Lung (tissue), 12 donors: ENCODE data around the gene ARHGAP8. TPM values are rescaled to one million over a fixed set of nuclear protein-coding genes. Genes with fewer than 3 reads are reported as not detected.
"Not testable (repeated sequence)": the region's sequence is repeated elsewhere in the genome, so short reads cannot be mapped to it uniquely, and the experiment has no call there.

Source experiments
- ATAC-seq: fragments of 200-7000 bp; cut with Tn5 transposase; one replicate; pipeline ENCODE4 v1.9.1; 2020; ENCODE audit warnings: moderate number of reproducible peaks; ENCODE audit not compliant: insufficient read depth, low FRiP score
- DNase-seq, 3 donors: peaks; one replicate each; pipeline ENCODE4 v3.0.0-alpha.2; 2013 to 2017
- H3K27ac ChIP-seq, 2 donors: one replicate each; pipeline ENCODE4 v1.5.1; 2013; ENCODE audit warnings: mild to moderate bottlenecking in 2 of 2, moderate library complexity in 2 of 2, control low read depth in 1 of 2, inconsistent platforms in 1 of 2, low read depth in 1 of 2, low read length in 1 of 2
- H3K27me3 ChIP-seq, 3 donors: one replicate each; pipeline ENCODE4 v1.5.1; 2013; ENCODE audit warnings: low read length in 2 of 3; ENCODE audit not compliant: control insufficient read depth in 3 of 3, insufficient read depth in 3 of 3
- H3K36me3 ChIP-seq, 4 donors: one replicate each; pipeline ENCODE4 v1.5.1; 2013; ENCODE audit warnings: low read length in 4 of 4, mild to moderate bottlenecking in 1 of 4, moderate library complexity in 1 of 4; ENCODE audit not compliant: control insufficient read depth in 4 of 4, insufficient read depth in 4 of 4
- H3K4me1 ChIP-seq, 5 donors: one replicate each; pipeline ENCODE4 v1.5.1; 2013; ENCODE audit warnings: low read length in 5 of 5, mild to moderate bottlenecking in 2 of 5, moderate library complexity in 1 of 5; ENCODE audit not compliant: control insufficient read depth in 5 of 5, insufficient read depth in 5 of 5
- H3K4me3 ChIP-seq: one replicate; pipeline ENCODE4 v1.5.1; 2013; ENCODE audit warnings: mild to moderate bottlenecking, control low read depth, moderate library complexity
- H3K9ac ChIP-seq, 2 donors: one replicate each; pipeline ENCODE4 v1.5.1; 2013; ENCODE audit warnings: low read length in 2 of 2, control low read depth in 1 of 2; ENCODE audit not compliant: insufficient read depth in 1 of 2
- H3K9me3 ChIP-seq, 4 donors: one replicate each; pipeline ENCODE4 v1.5.1; 2013; ENCODE audit warnings: low read length in 3 of 4, mild to moderate bottlenecking in 1 of 4, moderate library complexity in 1 of 4; ENCODE audit not compliant: control insufficient read depth in 4 of 4, insufficient read depth in 3 of 4
- WGBS, 2 donors: extraction: QIAGEN DNeasy Blood & Tissue Kit; methylation state at CpG; one replicate each; pipeline ENCODE4 v1.1.7; 2013; 5-methylcytosine and 5-hydroxymethylcytosine counted together
- polyA plus RNA-seq, 2 donors: library from polyadenylated mRNA; stranded (reverse); fragments of 200-250 nt; gene quantifications; one replicate each; pipeline ENCODE4 v1.2.1, GENCODE V29; 2013
- total RNA-seq, 2 donors: library from RNA; depleted of rRNA in 1 of 2; stranded (reverse); fragments of >200 nt in 1 of 2; gene quantifications; one replicate each; pipeline ENCODE4 v1.2.1, GENCODE V29; 2014 to 2021
- TF ChIP-seq, protein P1 (sequence below): IDR thresholded peaks from 2 replicates; pipeline ENCODE4 v1.5.1; 2012; ENCODE audit warnings: mild to moderate bottlenecking; ENCODE audit errors: control extremely low read depth, extremely low read depth
- donor health status: control.
- donor health status: control.
- donor health status: Bipolar disorder and iron deficiency.
- donor health status: healthy.
- donor health status: DM: yes; HTN: yes; CAD: no.

Gene ARHGAP8
- total and polyA plus RNA-seq, 4 donors, result 6.8 to 21.6 (median 16.5) TPM

DNA sequence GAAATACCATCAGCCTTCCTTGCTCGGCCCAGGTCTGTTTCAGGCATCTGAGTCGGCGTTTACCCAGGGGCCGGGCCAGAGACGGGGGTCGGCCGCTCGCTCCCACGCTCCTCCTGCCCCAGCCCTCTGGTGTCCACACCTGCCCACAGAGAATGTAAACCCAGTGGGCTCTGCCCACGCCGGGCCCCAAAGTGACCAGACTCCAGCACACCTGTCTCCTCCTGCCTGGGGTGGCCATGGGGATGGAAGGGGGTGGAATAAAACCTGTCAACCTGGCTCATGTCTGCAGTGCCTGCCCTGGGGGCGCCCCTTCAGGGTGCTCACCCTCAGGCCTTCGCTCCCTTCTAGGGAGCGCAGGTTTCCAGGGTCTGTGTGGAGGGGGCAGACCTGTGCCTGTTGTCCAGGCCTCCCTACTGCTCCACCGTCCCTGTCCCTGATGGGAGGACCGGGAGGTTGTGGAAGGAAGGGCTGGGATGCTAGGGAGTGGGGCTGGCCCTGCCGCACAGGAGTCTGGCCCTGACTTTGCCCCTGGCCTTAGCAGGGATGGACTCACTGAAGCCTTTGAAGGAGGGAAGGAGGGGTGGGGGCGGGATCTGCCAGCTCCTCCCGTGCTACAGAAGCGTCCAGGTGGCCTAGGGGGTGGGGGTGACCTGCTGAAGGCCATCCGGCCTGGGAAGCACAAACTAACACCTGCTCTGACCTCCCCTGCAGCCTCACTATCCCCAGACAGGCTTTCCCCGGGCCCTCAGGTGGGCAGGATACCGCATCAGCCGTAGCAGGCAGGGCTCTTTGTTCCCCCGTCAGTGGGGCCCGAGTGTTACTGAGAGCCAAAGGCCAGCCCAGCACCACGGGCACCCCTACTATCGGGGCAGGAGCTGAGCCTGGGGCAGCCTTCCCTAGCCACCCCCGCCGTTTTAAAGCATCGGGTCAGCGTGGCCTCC is 14.7 kb upstream of the ARHGAP8 start:
- Histone ChIP-seq H3K27ac (no peak overlapping the region), H3K4me1 (peaks cover 0 to 26% (median 6%) of the 10 kb centered on the region in 5 donors), H3K9ac (no peak overlapping the region), H3K9me3 (no peaks in the 10 kb centered on the region), H3K36me3 (peaks cover 0 to 1% (median under 1%) of the 10 kb centered on the region in 4 donors), H3K4me3 (no peak overlapping the region), H3K27me3 (peaks cover 0 to 3% (median 0%) of the 10 kb centered on the region in 3 donors)
- TF ChIP-seq, protein P1, sequence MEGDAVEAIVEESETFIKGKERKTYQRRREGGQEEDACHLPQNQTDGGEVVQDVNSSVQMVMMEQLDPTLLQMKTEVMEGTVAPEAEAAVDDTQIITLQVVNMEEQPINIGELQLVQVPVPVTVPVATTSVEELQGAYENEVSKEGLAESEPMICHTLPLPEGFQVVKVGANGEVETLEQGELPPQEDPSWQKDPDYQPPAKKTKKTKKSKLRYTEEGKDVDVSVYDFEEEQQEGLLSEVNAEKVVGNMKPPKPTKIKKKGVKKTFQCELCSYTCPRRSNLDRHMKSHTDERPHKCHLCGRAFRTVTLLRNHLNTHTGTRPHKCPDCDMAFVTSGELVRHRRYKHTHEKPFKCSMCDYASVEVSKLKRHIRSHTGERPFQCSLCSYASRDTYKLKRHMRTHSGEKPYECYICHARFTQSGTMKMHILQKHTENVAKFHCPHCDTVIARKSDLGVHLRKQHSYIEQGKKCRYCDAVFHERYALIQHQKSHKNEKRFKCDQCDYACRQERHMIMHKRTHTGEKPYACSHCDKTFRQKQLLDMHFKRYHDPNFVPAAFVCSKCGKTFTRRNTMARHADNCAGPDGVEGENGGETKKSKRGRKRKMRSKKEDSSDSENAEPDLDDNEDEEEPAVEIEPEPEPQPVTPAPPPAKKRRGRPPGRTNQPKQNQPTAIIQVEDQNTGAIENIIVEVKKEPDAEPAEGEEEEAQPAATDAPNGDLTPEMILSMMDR, result no peak
- WGBS, 2 donors, result 63 to 75% methylated on average over 30 to 32 of the region's 32 CpGs
- DNase-seq (no peak), ATAC-seq (no peak)

DNA sequence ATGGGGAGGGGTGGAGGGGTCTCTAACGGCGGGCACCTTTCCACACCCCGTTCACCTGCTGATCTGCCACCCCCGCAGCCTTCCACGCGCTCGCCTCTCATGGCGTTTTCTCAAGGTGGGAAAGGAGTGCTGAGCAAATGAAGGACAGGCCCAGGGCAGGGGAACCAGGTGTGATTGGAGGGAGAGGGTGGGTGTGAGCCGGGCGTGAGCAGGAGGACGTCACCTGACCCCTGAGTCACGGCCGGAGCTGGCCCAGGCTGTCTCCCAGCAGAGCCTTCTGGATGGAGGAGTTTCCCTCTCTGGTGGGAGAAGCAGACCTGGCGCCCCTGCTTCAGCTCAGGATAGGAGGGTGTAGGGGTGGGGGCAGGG is 14.0 kb upstream of the ARHGAP8 start:
- DNase-seq, result no peak

DNA sequence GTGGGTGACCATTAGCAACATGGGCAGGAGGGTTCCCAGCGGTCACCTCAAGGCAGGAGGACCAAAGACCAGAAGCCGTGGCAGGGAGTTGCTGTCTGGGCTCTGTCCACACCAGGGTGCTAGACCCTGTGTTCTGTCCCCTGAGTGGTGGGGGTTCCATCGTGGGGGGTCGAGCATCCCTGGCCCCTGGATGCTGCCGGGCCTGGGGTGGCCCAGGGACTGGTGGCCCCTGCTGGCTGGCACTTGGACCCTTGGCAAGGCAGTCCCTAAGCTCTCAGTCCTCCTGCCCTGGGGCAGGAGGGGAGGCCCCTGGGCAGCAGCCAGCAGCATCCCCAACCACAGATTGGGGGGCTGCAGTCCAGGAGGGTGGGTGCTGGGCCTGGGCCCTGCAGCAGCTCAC is 13.4 kb upstream of the ARHGAP8 start:
- ATAC-seq, result no peak

More for the DNA sequence above, 14.0 kb upstream of the ARHGAP8 start:
- Histone ChIP-seq H3K4me1 (peaks cover 0 to 31% (median 6%) of the 10 kb centered on the region in 5 donors), H3K27me3 (peaks cover 0 to 3% (median 0%) of the 10 kb centered on the region in 3 donors), H3K27ac (no peak overlapping the region), H3K4me3 (no peak overlapping the region), H3K9me3 (no peaks in the 10 kb centered on the region), H3K36me3 (no peaks in the 10 kb centered on the region), H3K9ac (no peak overlapping the region)
- no peak for ATAC-seq
- 38 to 54% methylated on average over 14 of the region's 14 CpGs for WGBS, 2 donors
- TF ChIP-seq, protein P1, result no peak

DNA sequence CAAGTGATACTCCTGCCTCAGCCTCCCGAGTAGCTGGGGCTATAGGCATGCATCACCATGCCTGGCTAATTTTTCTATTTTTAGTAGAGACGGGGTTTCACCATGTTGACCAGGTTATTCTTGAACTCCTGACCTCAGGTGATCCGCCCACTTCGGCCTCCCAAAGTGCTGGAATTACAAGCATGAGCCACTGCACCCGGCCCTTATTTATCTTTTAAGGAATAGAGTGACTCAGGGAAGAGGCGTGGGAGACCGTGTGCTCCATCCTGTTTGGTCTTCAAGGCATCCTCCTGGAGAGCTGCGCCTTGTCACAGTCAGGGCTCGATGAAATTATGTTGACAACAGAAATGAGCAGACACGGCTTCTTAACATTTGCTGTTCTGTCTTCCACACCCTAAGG is 12.7 kb upstream of the ARHGAP8 start:
- not testable (repeated sequence) for H3K27me3 ChIP-seq, ATAC-seq, H3K4me3 ChIP-seq, DNase-seq, H3K9me3 ChIP-seq, H3K27ac ChIP-seq, H3K9ac ChIP-seq, H3K36me3 ChIP-seq
- WGBS, 2 donors, result 54 to 59% methylated on average over 10 of the region's 10 CpGs
- peaks cover 0 to 42% (median 13%) of the 10 kb centered on the region in 5 donors for H3K4me1 ChIP-seq

More for the DNA sequence above, 13.4 kb upstream of the ARHGAP8 start:
- H3K9ac ChIP-seq, result no peak overlapping the region
- TF ChIP-seq, protein P1, result no peak
- peaks cover 0 to 3% (median 0%) of the 10 kb centered on the region in 3 donors for H3K27me3 ChIP-seq
- peaks cover 0 to 38% (median 8%) of the 10 kb centered on the region in 5 donors for H3K4me1 ChIP-seq
- no peaks in the 10 kb centered on the region for H3K9me3 ChIP-seq
- no peak for DNase-seq
- H3K27ac ChIP-seq, result no peak overlapping the region
- WGBS, 2 donors, result 85 to 93% methylated on average over 5 of the region's 5 CpGs
- no peaks in the 10 kb centered on the region for H3K36me3 ChIP-seq
- no peak overlapping the region for H3K4me3 ChIP-seq
